ENCODE data around the gene SHISA8.
"Not testable (repeated sequence)": the region's sequence is repeated elsewhere in the genome, so short reads cannot be mapped to it uniquely, and the experiment has no call there.

DNA sequence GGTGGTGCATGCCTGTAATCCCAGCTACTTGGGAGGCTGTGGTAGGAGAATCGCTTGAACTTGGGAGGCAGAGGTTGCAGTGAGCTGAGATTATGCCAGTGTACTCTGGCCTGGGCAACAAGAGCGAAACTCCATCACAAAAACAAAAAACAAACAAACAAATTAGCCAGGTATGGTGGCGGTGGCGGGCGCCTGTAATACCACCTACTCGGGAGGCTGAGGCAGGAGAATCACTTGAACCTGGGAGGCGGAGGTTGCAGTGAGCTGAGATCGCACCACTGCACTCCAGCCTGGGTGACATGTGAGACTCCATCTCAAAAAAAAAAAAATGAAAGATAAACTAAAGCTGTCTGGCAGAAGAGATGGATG lies 34.0 kb upstream of the SHISA8 start:
- not testable (repeated sequence) for TF ChIP-seq SP1 (CRISPR knock-in tag; conservative IDR thresholded peaks at IDR 0.05); NFE2L1 (CRISPR knock-in tag; IDR thresholded peaks at IDR 0.05); RORB (CRISPR knock-in tag; IDR thresholded peaks at IDR 0.05); NFYB (CRISPR knock-in tag; conservative IDR thresholded peaks at IDR 0.05; ENCODE audit: low read depth)
- TF ChIP-seq, protein P1, sequence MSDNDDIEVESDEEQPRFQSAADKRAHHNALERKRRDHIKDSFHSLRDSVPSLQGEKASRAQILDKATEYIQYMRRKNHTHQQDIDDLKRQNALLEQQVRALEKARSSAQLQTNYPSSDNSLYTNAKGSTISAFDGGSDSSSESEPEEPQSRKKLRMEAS (CRISPR knock-in tag; IDR thresholded peaks at IDR 0.05): not testable (repeated sequence)
- TF ChIP-seq, protein P2, sequence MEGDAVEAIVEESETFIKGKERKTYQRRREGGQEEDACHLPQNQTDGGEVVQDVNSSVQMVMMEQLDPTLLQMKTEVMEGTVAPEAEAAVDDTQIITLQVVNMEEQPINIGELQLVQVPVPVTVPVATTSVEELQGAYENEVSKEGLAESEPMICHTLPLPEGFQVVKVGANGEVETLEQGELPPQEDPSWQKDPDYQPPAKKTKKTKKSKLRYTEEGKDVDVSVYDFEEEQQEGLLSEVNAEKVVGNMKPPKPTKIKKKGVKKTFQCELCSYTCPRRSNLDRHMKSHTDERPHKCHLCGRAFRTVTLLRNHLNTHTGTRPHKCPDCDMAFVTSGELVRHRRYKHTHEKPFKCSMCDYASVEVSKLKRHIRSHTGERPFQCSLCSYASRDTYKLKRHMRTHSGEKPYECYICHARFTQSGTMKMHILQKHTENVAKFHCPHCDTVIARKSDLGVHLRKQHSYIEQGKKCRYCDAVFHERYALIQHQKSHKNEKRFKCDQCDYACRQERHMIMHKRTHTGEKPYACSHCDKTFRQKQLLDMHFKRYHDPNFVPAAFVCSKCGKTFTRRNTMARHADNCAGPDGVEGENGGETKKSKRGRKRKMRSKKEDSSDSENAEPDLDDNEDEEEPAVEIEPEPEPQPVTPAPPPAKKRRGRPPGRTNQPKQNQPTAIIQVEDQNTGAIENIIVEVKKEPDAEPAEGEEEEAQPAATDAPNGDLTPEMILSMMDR (IDR thresholded peaks at IDR 0.05): not testable (repeated sequence)
- TF ChIP-seq, protein P3, sequence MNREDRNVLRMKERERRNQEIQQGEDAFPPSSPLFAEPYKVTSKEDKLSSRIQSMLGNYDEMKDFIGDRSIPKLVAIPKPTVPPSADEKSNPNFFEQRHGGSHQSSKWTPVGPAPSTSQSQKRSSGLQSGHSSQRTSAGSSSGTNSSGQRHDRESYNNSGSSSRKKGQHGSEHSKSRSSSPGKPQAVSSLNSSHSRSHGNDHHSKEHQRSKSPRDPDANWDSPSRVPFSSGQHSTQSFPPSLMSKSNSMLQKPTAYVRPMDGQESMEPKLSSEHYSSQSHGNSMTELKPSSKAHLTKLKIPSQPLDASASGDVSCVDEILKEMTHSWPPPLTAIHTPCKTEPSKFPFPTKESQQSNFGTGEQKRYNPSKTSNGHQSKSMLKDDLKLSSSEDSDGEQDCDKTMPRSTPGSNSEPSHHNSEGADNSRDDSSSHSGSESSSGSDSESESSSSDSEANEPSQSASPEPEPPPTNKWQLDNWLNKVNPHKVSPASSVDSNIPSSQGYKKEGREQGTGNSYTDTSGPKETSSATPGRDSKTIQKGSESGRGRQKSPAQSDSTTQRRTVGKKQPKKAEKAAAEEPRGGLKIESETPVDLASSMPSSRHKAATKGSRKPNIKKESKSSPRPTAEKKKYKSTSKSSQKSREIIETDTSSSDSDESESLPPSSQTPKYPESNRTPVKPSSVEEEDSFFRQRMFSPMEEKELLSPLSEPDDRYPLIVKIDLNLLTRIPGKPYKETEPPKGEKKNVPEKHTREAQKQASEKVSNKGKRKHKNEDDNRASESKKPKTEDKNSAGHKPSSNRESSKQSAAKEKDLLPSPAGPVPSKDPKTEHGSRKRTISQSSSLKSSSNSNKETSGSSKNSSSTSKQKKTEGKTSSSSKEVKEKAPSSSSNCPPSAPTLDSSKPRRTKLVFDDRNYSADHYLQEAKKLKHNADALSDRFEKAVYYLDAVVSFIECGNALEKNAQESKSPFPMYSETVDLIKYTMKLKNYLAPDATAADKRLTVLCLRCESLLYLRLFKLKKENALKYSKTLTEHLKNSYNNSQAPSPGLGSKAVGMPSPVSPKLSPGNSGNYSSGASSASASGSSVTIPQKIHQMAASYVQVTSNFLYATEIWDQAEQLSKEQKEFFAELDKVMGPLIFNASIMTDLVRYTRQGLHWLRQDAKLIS (CRISPR knock-in tag; IDR thresholded peaks at IDR 0.05; ENCODE audit: borderline replicate concordance): not testable (repeated sequence)

All from WTC11 (cell line).